ENCODE data around the gene PLVAP. TPM values are rescaled to one million over a fixed set of nuclear protein-coding genes. Genes with fewer than 3 reads are reported as not detected.

The PLVAP gene
- total and polyA plus RNA-seq, 9 of the 15 experiments (the other 6 are each of a cell fraction or from before 2014, with no cell fraction given) = 0.09 to 0.84 (median 0.51) TPM; not detected in 4

DNA sequence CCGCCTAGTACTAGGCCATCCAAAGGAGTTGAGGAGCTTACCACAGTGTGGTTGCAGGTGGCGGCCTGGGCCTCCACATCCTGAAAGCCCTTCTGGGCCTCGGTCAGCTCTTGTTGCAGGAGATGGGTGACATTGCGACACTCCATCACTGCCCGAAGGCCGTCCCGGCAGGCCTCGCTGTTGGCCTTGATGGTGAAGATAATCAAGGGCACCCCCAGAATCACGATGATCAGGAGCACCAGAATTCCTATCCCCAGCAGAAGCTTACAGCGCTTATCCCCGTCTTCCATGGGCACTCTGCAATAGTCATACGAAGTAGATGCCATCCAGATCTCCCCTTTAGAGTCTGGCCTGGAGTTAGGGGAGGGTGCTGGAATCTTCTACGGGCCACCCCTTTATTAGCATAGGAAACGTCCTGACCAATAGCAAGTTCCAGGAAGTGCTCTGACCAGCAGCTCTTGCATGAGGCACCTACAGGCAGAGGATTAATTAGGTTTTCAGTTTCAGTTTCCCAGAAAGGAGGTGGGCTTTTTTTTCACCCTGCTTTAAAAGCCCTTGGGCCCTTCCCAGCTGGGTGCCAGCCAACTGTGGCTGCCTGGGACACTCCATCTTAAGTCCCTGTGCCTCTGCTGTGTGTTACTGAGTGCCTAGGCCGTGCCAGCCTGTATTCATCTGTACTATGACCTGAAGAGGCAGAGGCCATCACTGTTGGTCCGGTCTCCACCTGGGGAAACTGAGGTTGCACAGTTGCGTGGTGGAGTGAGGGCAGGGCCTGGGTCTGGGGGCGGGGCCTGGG lies 28.3 kb upstream of the PLVAP start, which contains the start of gene BST2 (continued):
- no peak for TF ChIP-seq SRSF1 (IDR thresholded peaks at IDR 0.05; ENCODE audit: low read depth, low read length)
- TF ChIP-seq, protein P1, sequence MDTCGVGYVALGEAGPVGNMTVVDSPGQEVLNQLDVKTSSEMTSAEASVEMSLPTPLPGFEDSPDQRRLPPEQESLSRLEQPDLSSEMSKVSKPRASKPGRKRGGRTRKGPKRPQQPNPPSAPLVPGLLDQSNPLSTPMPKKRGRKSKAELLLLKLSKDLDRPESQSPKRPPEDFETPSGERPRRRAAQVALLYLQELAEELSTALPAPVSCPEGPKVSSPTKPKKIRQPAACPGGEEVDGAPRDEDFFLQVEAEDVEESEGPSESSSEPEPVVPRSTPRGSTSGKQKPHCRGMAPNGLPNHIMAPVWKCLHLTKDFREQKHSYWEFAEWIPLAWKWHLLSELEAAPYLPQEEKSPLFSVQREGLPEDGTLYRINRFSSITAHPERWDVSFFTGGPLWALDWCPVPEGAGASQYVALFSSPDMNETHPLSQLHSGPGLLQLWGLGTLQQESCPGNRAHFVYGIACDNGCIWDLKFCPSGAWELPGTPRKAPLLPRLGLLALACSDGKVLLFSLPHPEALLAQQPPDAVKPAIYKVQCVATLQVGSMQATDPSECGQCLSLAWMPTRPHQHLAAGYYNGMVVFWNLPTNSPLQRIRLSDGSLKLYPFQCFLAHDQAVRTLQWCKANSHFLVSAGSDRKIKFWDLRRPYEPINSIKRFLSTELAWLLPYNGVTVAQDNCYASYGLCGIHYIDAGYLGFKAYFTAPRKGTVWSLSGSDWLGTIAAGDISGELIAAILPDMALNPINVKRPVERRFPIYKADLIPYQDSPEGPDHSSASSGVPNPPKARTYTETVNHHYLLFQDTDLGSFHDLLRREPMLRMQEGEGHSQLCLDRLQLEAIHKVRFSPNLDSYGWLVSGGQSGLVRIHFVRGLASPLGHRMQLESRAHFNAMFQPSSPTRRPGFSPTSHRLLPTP (IDR thresholded peaks at IDR 0.05; ENCODE audit: borderline replicate concordance, extremely low read depth, insufficient read length) = no peak
- no peak for TF ChIP-seq BRCA1 (IDR thresholded peaks at IDR 0.05)
- TF ChIP-seq BRCA1 (CRISPR knock-in tag; IDR thresholded peaks at IDR 0.05) = no peak
- TF ChIP-seq, protein P2, sequence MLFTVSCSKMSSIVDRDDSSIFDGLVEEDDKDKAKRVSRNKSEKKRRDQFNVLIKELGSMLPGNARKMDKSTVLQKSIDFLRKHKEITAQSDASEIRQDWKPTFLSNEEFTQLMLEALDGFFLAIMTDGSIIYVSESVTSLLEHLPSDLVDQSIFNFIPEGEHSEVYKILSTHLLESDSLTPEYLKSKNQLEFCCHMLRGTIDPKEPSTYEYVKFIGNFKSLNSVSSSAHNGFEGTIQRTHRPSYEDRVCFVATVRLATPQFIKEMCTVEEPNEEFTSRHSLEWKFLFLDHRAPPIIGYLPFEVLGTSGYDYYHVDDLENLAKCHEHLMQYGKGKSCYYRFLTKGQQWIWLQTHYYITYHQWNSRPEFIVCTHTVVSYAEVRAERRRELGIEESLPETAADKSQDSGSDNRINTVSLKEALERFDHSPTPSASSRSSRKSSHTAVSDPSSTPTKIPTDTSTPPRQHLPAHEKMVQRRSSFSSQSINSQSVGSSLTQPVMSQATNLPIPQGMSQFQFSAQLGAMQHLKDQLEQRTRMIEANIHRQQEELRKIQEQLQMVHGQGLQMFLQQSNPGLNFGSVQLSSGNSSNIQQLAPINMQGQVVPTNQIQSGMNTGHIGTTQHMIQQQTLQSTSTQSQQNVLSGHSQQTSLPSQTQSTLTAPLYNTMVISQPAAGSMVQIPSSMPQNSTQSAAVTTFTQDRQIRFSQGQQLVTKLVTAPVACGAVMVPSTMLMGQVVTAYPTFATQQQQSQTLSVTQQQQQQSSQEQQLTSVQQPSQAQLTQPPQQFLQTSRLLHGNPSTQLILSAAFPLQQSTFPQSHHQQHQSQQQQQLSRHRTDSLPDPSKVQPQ (CRISPR knock-in tag; IDR thresholded peaks at IDR 0.05; ENCODE audit: borderline replicate concordance) = no peak
- no peak for TF ChIP-seq ZNF12 (CRISPR knock-in tag; IDR thresholded peaks at IDR 0.05)
- TF ChIP-seq GABPA (tag; conservative IDR thresholded peaks at IDR 0.05; ENCODE audit: low read depth) = 0 out of 2 replicates have a peak, but pooled peaks have one; percentile 7
- no peak for TF ChIP-seq U2AF2 (optimal IDR thresholded peaks at IDR 0.05; ENCODE audit: low read depth, low read length)
- no peak for TF ChIP-seq TCF7L2 (IDR thresholded peaks at IDR 0.05; ENCODE audit: low read depth, low read length)
- no peak for TF ChIP-seq E2F3 (CRISPR knock-in tag; IDR thresholded peaks at IDR 0.05)
- TF ChIP-seq, protein P3, sequence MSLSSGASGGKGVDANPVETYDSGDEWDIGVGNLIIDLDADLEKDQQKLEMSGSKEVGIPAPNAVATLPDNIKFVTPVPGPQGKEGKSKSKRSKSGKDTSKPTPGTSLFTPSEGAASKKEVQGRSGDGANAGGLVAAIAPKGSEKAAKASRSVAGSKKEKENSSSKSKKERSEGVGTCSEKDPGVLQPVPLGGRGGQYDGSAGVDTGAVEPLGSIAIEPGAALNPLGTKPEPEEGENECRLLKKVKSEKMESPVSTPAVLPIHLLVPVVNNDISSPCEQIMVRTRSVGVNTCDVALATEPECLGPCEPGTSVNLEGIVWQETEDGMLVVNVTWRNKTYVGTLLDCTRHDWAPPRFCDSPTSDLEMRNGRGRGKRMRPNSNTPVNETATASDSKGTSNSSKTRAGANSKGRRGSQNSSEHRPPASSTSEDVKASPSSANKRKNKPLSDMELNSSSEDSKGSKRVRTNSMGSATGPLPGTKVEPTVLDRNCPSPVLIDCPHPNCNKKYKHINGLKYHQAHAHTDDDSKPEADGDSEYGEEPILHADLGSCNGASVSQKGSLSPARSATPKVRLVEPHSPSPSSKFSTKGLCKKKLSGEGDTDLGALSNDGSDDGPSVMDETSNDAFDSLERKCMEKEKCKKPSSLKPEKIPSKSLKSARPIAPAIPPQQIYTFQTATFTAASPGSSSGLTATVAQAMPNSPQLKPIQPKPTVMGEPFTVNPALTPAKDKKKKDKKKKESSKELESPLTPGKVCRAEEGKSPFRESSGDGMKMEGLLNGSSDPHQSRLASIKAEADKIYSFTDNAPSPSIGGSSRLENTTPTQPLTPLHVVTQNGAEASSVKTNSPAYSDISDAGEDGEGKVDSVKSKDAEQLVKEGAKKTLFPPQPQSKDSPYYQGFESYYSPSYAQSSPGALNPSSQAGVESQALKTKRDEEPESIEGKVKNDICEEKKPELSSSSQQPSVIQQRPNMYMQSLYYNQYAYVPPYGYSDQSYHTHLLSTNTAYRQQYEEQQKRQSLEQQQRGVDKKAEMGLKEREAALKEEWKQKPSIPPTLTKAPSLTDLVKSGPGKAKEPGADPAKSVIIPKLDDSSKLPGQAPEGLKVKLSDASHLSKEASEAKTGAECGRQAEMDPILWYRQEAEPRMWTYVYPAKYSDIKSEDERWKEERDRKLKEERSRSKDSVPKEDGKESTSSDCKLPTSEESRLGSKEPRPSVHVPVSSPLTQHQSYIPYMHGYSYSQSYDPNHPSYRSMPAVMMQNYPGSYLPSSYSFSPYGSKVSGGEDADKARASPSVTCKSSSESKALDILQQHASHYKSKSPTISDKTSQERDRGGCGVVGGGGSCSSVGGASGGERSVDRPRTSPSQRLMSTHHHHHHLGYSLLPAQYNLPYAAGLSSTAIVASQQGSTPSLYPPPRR (CRISPR knock-in tag; IDR thresholded peaks at IDR 0.05; ENCODE audit: borderline replicate concordance) = no peak
- no peak for TF ChIP-seq U2AF1 (optimal IDR thresholded peaks at IDR 0.05; ENCODE audit: low read depth, low read length)
- TF ChIP-seq PTBP1 (IDR thresholded peaks at IDR 0.05; ENCODE audit: low read depth, low read length) = no peak; the same call in 1 of the 2 replicates
- no peak for TF ChIP-seq SREBF2 (CRISPR knock-in tag; IDR thresholded peaks at IDR 0.05)
- no peak for TF ChIP-seq KHSRP (IDR thresholded peaks at IDR 0.05)
- TF ChIP-seq JUNB (CRISPR knock-in tag; conservative IDR thresholded peaks at IDR 0.05) = no peak
- no peak for TF ChIP-seq CBX5 (IDR thresholded peaks at IDR 0.05; ENCODE audit: borderline replicate concordance, low read depth)

Measured in K562 (cell line).